Panc1 (cell line): Measurements from ENCODE around the gene NDP. TPM values are rescaled to one million over a fixed set of nuclear protein-coding genes. Genes with fewer than 3 reads are reported as not detected.

Experiments
- ATAC-seq: fragments of 200-7000 bp; cut with Tn5 transposase; 2 replicates; pipeline ENCODE4 v1.9.1; 2020; ENCODE audit warnings: mild to moderate bottlenecking, moderate library complexity
- BruUV-seq: library from RNA; stranded (reverse); fragments of 400-500 nt; replicated peaks from 2 replicates; lab custom pipeline; 2021; lab: Mats Ljungman, UMichigan
- CTCF ChIA-PET: fragments of 300-600 bp; sonication (Branson Sonifier 250); formaldehyde crosslinking; loops from one replicate; lab custom pipeline; 2022; ENCODE audit warnings: antibody characterized with exemption; lab: Charles Lee
- POLR2A ChIA-PET: fragments of 300-600 bp; sonication (Branson Sonifier 250); formaldehyde crosslinking; loops from one replicate; lab custom pipeline; 2022; ENCODE audit warnings: antibody characterized with exemption; lab: Charles Lee
- DNase-seq: peaks from one replicate; pipeline ENCODE4 v3.0.0-alpha.2; 2010; ENCODE audit warnings: low read depth, low spot score
- H3K27ac ChIP-seq: 2 replicates; pipeline ENCODE4 v1.5.1; 2011; ENCODE audit warnings: mild to moderate bottlenecking, low read length, inconsistent platforms
- H3K27me3 ChIP-seq: fragments of 200-500 bp; sonication (Bioruptor generic); 2 replicates; pipeline ENCODE4 v1.6.0; 2014; ENCODE audit warnings: low read length, inconsistent platforms; ENCODE audit not compliant: control insufficient read depth, insufficient read depth
- H3K36me3 ChIP-seq: fragments of 200-500 bp; sonication (Bioruptor generic); 2 replicates; pipeline ENCODE4 v1.5.1; 2014; ENCODE audit warnings: inconsistent platforms, mild to moderate bottlenecking, low read length, moderate library complexity; ENCODE audit not compliant: control insufficient read depth, insufficient read depth
- H3K4me1 ChIP-seq: 2 replicates; pipeline ENCODE4 v1.5.1; 2011; ENCODE audit warnings: inconsistent platforms, mild to moderate bottlenecking, low read length, moderate library complexity; ENCODE audit not compliant: control insufficient read depth, insufficient read depth
- H3K4me3 ChIP-seq, 2 experiments: 2 replicates each; pipeline ENCODE4 v1.5.1; 2011 to 2012; ENCODE audit warnings: low read depth in 2 of 2, low read length in 2 of 2, mild to moderate bottlenecking in 2 of 2, inconsistent platforms in 1 of 2, moderate library complexity in 1 of 2
- H3K9me3 ChIP-seq: fragments of 200-500 bp; sonication (Bioruptor generic); 2 replicates; pipeline ENCODE4 v1.5.1; 2014; ENCODE audit warnings: low read depth, mild to moderate bottlenecking, inconsistent platforms, low read length, moderate library complexity; ENCODE audit not compliant: control insufficient read depth, insufficient read depth
- POLR2AphosphoS5 ChIP-seq: IDR thresholded peaks from 2 replicates; pipeline ENCODE4 v1.6.1; 2012; ENCODE audit warnings: mild to moderate bottlenecking, low read depth, low read length, moderate library complexity
- SIN3A ChIP-seq: IDR thresholded peaks from 2 replicates; pipeline ENCODE4 v1.6.1; 2012; ENCODE audit warnings: low read depth, mild to moderate bottlenecking, low read length, moderate library complexity, borderline replicate concordance; ENCODE audit not compliant: insufficient read depth
- TCF7L2 ChIP-seq: IDR thresholded peaks from 2 replicates; pipeline ENCODE4 v1.6.1; 2011; ENCODE audit warnings: mild to moderate bottlenecking, low read depth, low read length, inconsistent platforms
- in situ Hi-C: cut with HindIII; loops from 2 replicates; pipeline ENCODE4 v1.10.0; 2016; ENCODE audit warnings: low sequenced_read_pairs, low pct_unique_long_range_greater_than_20kb
- intact Hi-C: fragments of 100-400 bp; cut with micrococcal nuclease; formaldehyde crosslinking; loops from one replicate; pipeline ENCODE4 v1.10.0; 2022; ENCODE audit not compliant: unreplicated experiment
- total RNA-seq: library from RNA; stranded (reverse); gene quantifications from one replicate; pipeline ENCODE4 v1.2.1, GENCODE V29; 2021; ENCODE audit not compliant: unreplicated experiment
- TF ChIP-seq, protein P1 (sequence below), 2 experiments: IDR thresholded peaks; 2 replicates each; pipeline ENCODE4 v1.6.1; 2011 to 2012; ENCODE audit warnings: low read depth in 2 of 2, control low read depth in 1 of 2, low read length in 1 of 2, mild to moderate bottlenecking in 1 of 2, moderate library complexity in 1 of 2; ENCODE audit not compliant: insufficient read depth in 1 of 2
- TF ChIP-seq, protein P2 (sequence below): fragments of 450-650 bp; IDR thresholded peaks from 2 replicates; pipeline ENCODE4 v1.5.1; 2017; ENCODE audit warnings: mild to moderate bottlenecking

The NDP gene
- total RNA-seq, 1 experiment from 2014 or later, result not detected

DNA sequence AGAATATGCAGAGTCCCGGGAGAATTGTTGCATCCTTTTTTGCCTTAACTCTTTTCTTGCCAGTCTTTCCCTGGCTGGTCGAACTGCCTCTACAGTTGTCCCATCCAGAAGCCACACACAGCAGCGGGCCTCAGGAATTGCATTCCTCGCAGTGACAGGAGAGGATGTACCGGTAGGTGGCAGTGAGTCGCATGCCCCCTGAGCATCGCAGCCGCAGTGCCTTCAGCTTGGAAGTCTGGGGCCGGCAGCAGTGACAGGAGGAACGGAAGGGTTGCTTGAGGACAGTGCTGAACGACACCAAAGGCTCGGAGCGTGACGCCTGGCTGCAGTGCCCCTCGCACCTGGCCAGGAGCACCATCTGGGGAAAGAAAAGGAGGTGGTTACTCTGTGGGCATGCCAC is 23.5 kb downstream of the NDP start:
- ATAC-seq (peak; percentile 80), DNase-seq (no peak)
- BruUV-seq, result no TSS peak
- POLR2A ChIA-PET, result no interaction called here
- intact Hi-C loops (no loop called here), in situ Hi-C loops (no loop called here)
- TF ChIP-seq, protein P1, sequence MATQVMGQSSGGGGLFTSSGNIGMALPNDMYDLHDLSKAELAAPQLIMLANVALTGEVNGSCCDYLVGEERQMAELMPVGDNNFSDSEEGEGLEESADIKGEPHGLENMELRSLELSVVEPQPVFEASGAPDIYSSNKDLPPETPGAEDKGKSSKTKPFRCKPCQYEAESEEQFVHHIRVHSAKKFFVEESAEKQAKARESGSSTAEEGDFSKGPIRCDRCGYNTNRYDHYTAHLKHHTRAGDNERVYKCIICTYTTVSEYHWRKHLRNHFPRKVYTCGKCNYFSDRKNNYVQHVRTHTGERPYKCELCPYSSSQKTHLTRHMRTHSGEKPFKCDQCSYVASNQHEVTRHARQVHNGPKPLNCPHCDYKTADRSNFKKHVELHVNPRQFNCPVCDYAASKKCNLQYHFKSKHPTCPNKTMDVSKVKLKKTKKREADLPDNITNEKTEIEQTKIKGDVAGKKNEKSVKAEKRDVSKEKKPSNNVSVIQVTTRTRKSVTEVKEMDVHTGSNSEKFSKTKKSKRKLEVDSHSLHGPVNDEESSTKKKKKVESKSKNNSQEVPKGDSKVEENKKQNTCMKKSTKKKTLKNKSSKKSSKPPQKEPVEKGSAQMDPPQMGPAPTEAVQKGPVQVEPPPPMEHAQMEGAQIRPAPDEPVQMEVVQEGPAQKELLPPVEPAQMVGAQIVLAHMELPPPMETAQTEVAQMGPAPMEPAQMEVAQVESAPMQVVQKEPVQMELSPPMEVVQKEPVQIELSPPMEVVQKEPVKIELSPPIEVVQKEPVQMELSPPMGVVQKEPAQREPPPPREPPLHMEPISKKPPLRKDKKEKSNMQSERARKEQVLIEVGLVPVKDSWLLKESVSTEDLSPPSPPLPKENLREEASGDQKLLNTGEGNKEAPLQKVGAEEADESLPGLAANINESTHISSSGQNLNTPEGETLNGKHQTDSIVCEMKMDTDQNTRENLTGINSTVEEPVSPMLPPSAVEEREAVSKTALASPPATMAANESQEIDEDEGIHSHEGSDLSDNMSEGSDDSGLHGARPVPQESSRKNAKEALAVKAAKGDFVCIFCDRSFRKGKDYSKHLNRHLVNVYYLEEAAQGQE (IDR thresholded peaks at IDR 0.05; ENCODE audit: insufficient read depth in 1 of 2, low read depth in 2 of 2, low read length in 1 of 2), result no peak
- TF ChIP-seq, protein P2, sequence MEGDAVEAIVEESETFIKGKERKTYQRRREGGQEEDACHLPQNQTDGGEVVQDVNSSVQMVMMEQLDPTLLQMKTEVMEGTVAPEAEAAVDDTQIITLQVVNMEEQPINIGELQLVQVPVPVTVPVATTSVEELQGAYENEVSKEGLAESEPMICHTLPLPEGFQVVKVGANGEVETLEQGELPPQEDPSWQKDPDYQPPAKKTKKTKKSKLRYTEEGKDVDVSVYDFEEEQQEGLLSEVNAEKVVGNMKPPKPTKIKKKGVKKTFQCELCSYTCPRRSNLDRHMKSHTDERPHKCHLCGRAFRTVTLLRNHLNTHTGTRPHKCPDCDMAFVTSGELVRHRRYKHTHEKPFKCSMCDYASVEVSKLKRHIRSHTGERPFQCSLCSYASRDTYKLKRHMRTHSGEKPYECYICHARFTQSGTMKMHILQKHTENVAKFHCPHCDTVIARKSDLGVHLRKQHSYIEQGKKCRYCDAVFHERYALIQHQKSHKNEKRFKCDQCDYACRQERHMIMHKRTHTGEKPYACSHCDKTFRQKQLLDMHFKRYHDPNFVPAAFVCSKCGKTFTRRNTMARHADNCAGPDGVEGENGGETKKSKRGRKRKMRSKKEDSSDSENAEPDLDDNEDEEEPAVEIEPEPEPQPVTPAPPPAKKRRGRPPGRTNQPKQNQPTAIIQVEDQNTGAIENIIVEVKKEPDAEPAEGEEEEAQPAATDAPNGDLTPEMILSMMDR, result peak; percentile 71
- CTCF ChIA-PET, result interaction anchor here (0.8 kb wide), 1 partner anchor 9 kb away, joined by 6 read pairs; no protein-coding TSS in a partner anchor
- H3K36me3 ChIP-seq, result no peaks in the 10 kb centered on the region
- no peaks in the 10 kb centered on the region for H3K27me3 ChIP-seq
- no peak overlapping the region for H3K4me3 ChIP-seq
- no peak overlapping the region for H3K27ac ChIP-seq
- H3K9me3 ChIP-seq, result no peaks in the 10 kb centered on the region
- no peaks in the 10 kb centered on the region for H3K4me1 ChIP-seq

DNA sequence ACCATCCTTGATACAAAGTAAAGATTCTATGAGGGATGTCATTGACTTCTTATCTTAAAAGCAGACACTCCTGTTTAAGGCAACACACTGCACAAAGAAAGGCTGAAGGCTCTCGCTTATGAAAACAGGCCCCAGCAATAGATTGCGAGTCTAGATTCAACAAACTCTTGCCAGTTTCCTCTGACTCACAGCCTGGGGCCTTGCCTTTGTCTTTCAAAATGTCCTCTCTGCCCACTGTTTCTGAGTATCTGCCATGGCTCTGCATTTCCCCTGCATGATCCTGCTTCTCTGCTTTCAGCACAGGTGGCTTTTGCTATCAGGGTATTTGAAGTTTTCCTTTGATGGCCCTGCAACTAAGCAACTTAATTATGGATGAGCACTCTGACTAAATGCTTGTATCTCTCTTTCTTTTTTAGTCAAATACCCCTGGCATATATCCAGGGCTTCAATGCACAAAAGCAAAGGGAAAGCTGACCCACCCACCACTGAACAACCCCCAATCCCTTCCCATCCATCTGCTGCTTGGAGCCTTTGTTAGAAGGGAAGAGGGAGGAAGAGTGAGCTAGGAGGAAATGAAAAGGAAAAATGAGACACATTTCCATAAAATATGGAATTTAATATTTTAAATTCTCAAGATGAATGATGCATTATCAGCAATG is 32.2 kb downstream of the NDP start:
- TF ChIP-seq, protein P2, result no peak
- TF ChIP-seq POLR2AphosphoS5, result no peak
- no peak for TF ChIP-seq SIN3A
- TF ChIP-seq, protein P1 (IDR thresholded peaks at IDR 0.05; ENCODE audit: insufficient read depth in 1 of 2, low read depth in 2 of 2, low read length in 1 of 2), result no peak
- no peak for TF ChIP-seq TCF7L2
- Histone ChIP-seq H3K27ac (no peak overlapping the region), H3K27me3 (no peaks in the 10 kb centered on the region; the same call in none of the 2 replicates), H3K36me3 (no peaks in the 10 kb centered on the region), H3K4me1 (no peaks in the 10 kb centered on the region), H3K4me3 (no peak overlapping the region), H3K9me3 (no peaks in the 10 kb centered on the region)
- intact Hi-C loops, result no loop called here
- ChIA-PET POLR2A (no interaction called here), CTCF (no interaction called here)
- no TSS peak for BruUV-seq
- ATAC-seq, result no peak
- in situ Hi-C loops, result no loop called here
- DNase-seq, result no peak
